Measurements from ENCODE around the gene CHAF1B.

CHAF1B gene

GRCh38 chr21:36466061-36466511, 80.9 kb downstream of the CHAF1B start:
- TF ChIP-seq EZH2phosphoT487 (conservative IDR thresholded peaks at IDR 0.05; ENCODE audit: low read length): no peak
- TF ChIP-seq, protein P1, sequence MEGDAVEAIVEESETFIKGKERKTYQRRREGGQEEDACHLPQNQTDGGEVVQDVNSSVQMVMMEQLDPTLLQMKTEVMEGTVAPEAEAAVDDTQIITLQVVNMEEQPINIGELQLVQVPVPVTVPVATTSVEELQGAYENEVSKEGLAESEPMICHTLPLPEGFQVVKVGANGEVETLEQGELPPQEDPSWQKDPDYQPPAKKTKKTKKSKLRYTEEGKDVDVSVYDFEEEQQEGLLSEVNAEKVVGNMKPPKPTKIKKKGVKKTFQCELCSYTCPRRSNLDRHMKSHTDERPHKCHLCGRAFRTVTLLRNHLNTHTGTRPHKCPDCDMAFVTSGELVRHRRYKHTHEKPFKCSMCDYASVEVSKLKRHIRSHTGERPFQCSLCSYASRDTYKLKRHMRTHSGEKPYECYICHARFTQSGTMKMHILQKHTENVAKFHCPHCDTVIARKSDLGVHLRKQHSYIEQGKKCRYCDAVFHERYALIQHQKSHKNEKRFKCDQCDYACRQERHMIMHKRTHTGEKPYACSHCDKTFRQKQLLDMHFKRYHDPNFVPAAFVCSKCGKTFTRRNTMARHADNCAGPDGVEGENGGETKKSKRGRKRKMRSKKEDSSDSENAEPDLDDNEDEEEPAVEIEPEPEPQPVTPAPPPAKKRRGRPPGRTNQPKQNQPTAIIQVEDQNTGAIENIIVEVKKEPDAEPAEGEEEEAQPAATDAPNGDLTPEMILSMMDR (IDR thresholded peaks at IDR 0.05; ENCODE audit: insufficient read depth, low read length, poor library complexity, severe bottlenecking): no peak
- no peaks in the 10 kb centered on the region for H3K9me3 ChIP-seq (ENCODE audit: insufficient read depth, low read length)
- H4K20me1 ChIP-seq (ENCODE audit: low read depth, low read length): no peaks in the 10 kb centered on the region
- no peaks in the 10 kb centered on the region for H3K9me2 ChIP-seq (replicated peaks; ENCODE audit: insufficient read depth, low read length)
- H3K9ac ChIP-seq (ENCODE audit: low read length): no peak overlapping the region
- no peaks in the 10 kb centered on the region for H3K36me3 ChIP-seq (ENCODE audit: low read length)
- no peak overlapping the region for H3K4me2 ChIP-seq (ENCODE audit: low read depth, low read length, poor library complexity, severe bottlenecking)
- H3K4me3 ChIP-seq (ENCODE audit: insufficient read depth, low read length, poor library complexity, severe bottlenecking): no peak overlapping the region
- H3F3A ChIP-seq (ENCODE audit: insufficient read depth): no peaks in the 10 kb centered on the region
- H3K27ac ChIP-seq (ENCODE audit: low read depth, low read length): no peak overlapping the region
- no peaks in the 10 kb centered on the region for H3K27me3 ChIP-seq (ENCODE audit: low read length)
- H3K79me2 ChIP-seq (ENCODE audit: insufficient read depth, low read length): no peaks in the 10 kb centered on the region
- H2AFZ ChIP-seq (ENCODE audit: low read depth, low read length, severe bottlenecking): no peak overlapping the region
